Measurements from ENCODE around the gene ANKRD13A.

ANKRD13A gene

DNA sequence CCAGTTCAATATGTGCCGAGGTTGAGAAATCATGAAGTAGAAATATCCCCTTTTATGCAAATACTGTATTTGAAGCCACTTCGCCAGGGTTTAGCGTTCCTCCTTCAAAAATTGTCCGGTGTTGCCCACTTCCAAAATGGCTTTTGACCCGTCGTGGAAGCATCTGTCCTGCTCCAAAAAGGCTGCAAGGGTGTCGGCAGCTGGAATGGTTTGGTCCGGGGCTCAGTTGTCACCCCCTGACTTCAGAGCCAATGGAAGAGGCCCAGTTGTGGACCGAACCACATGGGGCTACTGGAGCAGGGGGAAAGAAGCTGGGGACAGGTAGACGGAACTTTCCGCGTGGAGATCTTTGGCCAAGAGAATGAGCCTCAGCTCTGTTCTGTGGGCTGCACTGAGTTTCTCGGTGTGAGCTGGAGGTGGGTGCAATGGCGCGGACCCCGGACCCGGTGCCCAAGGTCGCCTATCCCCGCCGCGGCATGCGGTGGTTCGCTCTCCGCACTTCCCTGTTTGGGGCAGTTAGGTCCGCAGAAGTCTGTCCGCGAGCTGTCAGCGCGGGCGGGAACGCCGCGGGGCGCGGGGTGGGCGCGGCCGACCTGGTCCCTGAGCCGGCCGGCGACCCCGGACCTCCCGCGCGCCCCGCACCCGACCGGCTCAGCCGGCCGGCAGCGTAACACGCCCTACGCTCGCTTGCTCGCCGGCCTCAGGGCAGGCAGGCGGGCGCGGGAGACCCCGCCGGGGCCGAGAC, at the start of gene ANKRD13A:
Gene ANKRD13A, plus strand, starts transcription at position 527 of the 745 bp plus-strand sequence. CDS start 259 bp downstream, outside the sequence.
- DNase-seq (ENCODE audit: low spot score) = peak; percentile 93

DNA sequence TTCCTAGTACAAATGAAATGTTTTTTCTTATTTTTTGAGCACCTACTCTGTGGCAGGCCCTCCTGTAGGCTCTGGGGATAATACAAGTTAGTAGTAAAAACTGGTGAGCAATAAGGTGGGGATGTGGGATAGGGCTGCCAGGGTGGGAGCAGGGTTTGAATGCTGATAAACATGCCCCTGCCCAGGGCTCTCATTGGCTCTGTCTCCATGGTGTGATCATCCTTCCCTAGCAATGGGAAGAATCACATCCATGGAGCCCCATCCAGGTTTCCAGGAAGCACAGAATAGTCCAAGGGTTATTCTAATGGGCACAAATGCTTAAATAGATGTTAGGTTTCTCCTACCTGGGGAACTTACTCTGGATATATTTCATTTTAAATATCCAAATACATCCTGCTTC, 48.6 kb upstream of the ANKRD13A start:
- no peak for DNase-seq (ENCODE audit: low spot score)

- DNase-seq (ENCODE audit: low spot score) = no peak
Observed at GRCh38 chr12:109951136-109951535, 48.1 kb upstream of the ANKRD13A start.

- no peak for DNase-seq (ENCODE audit: low spot score)
Observed at GRCh38 chr12:109951751-109952150, 47.5 kb upstream of the ANKRD13A start.

DNA sequence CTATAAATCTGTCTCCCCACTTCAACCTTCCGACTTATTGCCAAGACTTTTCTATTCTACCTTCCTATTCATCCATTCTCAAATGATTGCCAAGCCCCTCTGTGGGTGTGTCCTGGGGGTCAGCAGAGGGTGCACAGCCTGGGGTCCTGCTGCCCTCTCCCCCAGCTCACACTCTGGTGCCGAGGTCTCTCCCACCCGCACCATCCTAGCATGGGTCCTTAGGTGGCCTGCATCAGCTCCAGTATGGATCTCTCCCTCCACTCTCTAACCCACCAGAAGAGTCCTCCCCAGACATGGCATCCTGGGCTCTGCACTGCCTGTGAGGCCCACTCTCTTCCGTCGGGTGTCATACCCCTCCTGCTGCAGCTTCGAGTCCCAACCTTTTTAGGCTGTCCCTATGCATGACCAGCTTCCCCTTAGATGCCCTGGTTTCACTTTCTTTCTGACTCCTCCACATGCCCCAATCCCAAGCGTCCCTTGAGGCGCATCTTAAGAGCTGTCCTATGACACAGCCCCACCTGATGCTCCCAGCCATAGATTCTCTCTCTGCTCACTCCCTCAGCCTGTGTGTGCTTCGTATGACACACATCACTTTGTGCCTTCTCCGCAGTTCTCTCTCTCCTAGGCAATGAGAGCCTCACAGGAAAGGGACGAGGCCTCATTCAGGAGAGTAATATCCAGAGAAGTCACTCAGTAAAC, 46.9 kb upstream of the ANKRD13A start:
- no peak for DNase-seq (ENCODE audit: low spot score)

DNA sequence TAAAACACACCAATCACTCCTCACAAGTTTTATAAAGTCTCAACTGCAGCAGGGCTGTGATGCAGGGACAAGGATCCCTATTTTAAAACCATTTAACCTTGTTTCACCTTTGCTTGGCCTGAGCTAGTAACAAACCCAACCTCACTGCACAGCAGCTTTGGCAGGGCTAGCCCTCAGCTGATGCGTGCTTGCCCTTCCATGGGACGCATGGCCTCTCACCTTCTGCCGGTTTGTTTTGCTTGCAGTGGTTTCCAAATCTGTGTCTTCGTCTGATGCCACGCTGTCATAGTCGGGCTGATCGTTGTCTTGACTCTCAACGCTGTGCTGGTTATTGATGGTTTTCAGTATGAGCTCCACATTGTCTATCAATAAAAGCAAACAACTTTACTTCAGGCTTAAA, 46.4 kb upstream of the ANKRD13A start:
- no peak for DNase-seq (ENCODE audit: low spot score)

- no peak for DNase-seq (ENCODE audit: low spot score)
Observed at GRCh38 chr12:109953656-109954055, 45.6 kb upstream of the ANKRD13A start.

DNA sequence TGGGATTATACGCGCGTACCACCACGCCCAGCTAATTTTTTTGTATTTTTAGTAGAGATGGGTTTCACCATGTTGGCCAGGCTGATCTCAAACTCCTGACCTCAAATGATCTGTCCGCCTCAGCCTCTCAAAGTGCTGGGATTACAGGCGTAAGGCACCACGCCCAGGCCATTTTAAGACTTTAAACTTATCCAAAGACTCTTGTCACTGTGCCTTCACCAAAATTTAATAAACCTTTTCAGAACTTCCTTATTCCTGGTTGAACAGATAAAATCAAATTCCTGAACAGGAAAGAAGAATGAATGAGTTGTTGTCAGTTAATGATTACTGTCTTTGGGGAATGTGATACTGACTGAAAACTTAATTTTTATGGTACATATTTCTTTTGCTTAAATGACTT, 40.9 kb upstream of the ANKRD13A start:
- no peak for DNase-seq (ENCODE audit: low spot score)

- no peak for DNase-seq (ENCODE audit: low spot score)
Observed at GRCh38 chr12:109959411-109960093, 39.7 kb upstream of the ANKRD13A start.

GRCh38 chr12:109961201-109961600, 38.0 kb upstream of the ANKRD13A start:
- no peak for DNase-seq (ENCODE audit: low spot score)

GRCh38 chr12:109961612-109962011, 37.6 kb upstream of the ANKRD13A start:
- DNase-seq (ENCODE audit: low spot score) = no peak

DNA sequence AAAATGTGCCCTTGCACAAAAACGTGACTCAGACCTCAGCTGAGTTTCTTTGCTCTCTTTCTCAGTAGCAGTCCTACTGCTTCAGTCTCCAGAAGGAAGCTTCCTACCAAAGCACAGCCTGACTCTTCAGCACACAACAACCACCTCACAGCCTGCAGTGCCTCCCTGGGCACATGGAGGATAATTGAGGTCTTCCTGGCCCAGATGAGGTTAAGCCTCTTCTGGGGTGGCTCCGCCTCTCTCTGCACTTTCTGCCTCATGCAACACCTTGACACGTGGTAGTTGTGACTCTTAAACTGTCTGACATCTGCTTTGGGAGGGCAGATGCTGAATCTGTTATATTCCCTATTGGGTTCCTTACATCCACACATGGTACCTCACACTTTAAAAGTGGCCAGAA, 36.8 kb upstream of the ANKRD13A start:
- DNase-seq (ENCODE audit: low spot score) = no peak

DNA sequence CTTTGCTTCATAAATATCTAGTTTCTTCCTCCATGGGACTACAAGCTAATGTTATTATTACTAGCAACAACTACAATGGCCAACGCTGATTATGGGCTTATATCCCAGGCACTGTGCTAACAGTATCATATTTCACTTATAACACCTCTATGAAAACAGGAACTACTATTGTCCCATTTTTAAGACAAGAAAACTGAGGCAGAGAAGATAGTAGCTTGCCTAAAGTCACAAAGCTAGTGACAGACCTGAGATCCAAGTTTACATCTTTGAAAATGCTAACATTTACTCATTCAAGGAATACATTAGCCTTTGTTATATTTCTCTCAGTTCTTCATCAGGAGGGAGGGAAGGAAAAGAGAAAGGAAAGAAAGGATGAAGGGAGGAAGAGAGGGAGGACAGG, 35.9 kb upstream of the ANKRD13A start:
- no peak for DNase-seq (ENCODE audit: low spot score)

DNA sequence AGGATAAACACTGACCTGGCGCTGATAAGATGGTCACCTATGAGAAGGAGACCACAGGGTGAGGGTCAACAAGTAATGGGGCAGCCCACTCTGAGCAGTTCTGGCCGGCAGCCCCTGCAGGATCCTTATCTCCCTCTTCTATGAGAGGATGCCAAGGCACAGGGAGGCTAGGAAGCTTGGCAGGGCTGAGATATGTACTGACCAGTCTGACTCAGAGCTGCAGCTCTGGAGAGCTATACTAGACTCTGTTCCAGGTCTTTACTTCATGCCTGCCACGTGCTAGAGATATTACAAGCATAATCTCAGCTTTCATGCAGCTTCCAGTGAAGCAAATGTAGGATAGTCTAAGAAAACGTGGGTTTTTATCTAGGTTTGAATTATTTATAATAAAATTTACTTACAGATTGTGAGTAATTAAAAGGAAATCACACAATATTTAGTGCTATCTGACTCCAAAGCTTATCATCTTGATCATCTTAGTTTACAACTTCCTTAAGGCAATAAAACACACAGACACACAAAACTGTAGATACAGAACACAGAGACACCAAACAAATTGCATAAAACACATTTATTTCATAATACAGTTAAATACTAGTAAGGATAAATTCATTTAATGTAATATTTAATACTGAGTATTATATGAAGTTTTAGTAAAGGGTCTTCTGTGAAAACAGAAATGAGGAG, 35.3 kb upstream of the ANKRD13A start:
- DNase-seq (ENCODE audit: low spot score) = no peak

DNA sequence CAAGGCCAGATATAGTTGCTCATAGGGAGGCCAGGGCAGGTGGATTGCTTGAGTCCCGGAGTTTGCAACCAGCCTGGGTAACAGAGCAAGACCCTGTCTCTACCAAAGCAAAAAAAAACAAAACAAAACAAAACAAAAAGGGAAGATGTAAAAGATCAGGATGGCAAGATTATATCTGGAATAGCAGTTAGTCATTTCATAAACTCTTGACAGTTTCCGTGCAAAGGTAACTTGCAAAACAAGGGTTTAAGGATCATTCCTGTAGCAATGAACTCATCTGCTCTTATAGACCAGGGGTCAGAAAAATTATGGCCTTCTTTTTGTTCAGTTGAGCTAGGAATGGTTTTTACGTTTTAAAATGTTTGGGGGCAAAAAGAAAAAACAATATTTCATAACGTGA, 32.7 kb upstream of the ANKRD13A start:
- DNase-seq (ENCODE audit: low spot score) = no peak

GRCh38 chr12:109967383-109968031, 31.7 kb upstream of the ANKRD13A start:
- peak; percentile 38 for DNase-seq (ENCODE audit: low spot score)

- peak; percentile 47 for DNase-seq (ENCODE audit: low spot score)
Observed at GRCh38 chr12:109968032-109968420, 31.2 kb upstream of the ANKRD13A start.

GRCh38 chr12:109968801-109969200, 30.4 kb upstream of the ANKRD13A start:
- DNase-seq (ENCODE audit: low spot score) = no peak

DNA sequence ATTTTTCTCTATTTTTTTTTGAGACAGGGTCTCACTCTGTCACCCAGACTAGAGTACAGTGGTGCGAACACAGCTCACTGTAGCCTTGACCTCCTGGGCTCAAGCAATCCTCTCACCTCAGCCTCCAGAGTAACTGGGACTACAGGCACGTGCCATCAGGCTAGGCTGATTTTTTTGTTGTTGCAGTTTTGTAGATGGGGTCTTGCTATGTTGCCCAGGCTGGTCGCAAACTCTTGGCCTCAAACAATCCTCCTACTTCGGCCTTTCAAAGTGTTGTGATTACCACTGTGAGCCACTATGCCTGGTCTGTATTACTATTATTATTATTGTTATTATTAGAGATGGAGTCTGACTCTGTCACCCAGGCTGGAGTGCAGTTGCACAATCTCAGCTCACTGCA, 26.4 kb upstream of the ANKRD13A start:
- no peak for DNase-seq (ENCODE audit: low spot score)

DNA sequence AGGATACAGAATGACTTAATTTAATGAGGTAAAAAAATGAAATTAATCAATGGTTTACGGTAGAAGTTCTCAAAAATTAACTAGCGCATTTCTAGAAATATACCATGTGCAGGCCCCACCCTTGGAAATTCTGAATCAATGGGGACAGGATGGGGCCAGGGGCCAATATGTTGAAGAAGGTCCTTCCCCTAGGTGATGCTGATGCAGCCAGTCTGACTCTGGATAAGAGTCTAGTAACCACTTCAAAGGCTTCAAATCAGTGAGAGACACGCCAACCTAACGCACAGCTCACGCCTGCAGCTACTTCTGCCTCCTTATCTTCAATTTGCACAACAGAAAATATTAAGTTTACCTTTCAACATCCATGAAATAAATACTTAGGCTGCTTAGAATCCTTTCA, 17.9 kb upstream of the ANKRD13A start:
- peak; percentile 75 for DNase-seq (ENCODE audit: low spot score)

DNA sequence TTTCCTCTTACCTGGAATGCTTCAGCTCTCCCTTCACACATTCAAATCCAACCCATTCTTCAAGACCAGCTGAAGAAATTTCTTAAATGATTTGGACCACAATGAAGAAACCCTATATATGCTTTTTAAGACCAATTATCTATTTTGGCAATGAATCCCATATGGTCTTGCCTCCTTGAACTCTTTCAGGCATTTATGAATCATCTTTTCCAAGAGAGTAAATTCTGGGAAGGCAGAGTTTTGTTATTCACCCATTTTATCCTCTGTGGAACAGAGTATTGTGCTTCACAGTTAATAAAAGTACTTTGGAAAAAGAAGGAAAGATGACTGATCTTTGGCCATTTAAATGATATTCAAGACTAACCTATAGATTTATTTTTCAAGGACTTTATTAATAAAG, 17.0 kb upstream of the ANKRD13A start:
- no peak for DNase-seq (ENCODE audit: low spot score)

All from activated CD4-positive, alpha-beta T cell treated with anti-CD3 and anti-CD28 coated beads, Interleukin-2, Interleukin-4, amounts not matched to agents 100 ng/mL and 50 ng/mL, durations not matched to agents 16 hours and 8 hours (primary cell).